ENCODE results near the gene RGPD5.
"Not testable (repeated sequence)": the region's sequence is repeated elsewhere in the genome, so short reads cannot be mapped to it uniquely, and the experiment has no call there.

The RGPD5 gene

GRCh38 chr2:109791530-109792279 lies 2.4 kb upstream of the RGPD5 start:
- H3K14ac ChIP-seq (ENCODE audit: low read length in 2 of 2); H2AK5ac ChIP-seq (ENCODE audit: low read length, severe bottlenecking): not testable (repeated sequence)
- no CpG with 5 or more reads among the region's 12 CpGs for WGBS

GRCh38 chr2:109792659-109793058 lies 1.4 kb upstream of the RGPD5 start:
- not testable (repeated sequence) for H2BK5ac ChIP-seq (ENCODE audit: low read depth, low read length, poor library complexity, severe bottlenecking); H3K4me1 ChIP-seq (ENCODE audit: control insufficient read depth, insufficient read depth, low read depth, low read length); H3K4me2 ChIP-seq (ENCODE audit: low read length, poor library complexity, severe bottlenecking); H2AK5ac ChIP-seq (ENCODE audit: low read length, severe bottlenecking); H3K23ac ChIP-seq (ENCODE audit: low read length in 2 of 2); H3K14ac ChIP-seq (ENCODE audit: low read length in 2 of 2); H4K91ac ChIP-seq (ENCODE audit: low read length); H2BK15ac ChIP-seq (ENCODE audit: low read depth, poor library complexity, severe bottlenecking); H4K8ac ChIP-seq (ENCODE audit: low read length); H2AFZ ChIP-seq (ENCODE audit: low read depth, low read length); H2BK12ac ChIP-seq (ENCODE audit: low read length in 2 of 2); H3K27me3 ChIP-seq (ENCODE audit: control insufficient read depth in 1 of 2, insufficient read depth in 1 of 2, low read length in 2 of 2); H3K79me1 ChIP-seq (replicated peaks; ENCODE audit: low read length, poor library complexity, severe bottlenecking); H3K27ac ChIP-seq (ENCODE audit: low read length, poor library complexity, severe bottlenecking); H3K9me3 ChIP-seq (ENCODE audit: control insufficient read depth, low read length); H3K18ac ChIP-seq (ENCODE audit: low read depth in 1 of 2, low read length in 2 of 2); H3K4me3 ChIP-seq (ENCODE audit: insufficient read depth in 1 of 2, low read depth in 1 of 2, low read length in 2 of 2); DNase-seq; H2BK120ac ChIP-seq (ENCODE audit: low read depth, low read length); H3K4ac ChIP-seq (ENCODE audit: low read depth in 1 of 2, low read length in 2 of 2); H3K36me3 ChIP-seq (ENCODE audit: control insufficient read depth in 1 of 2, insufficient read depth in 2 of 2, low read depth in 1 of 2, low read length in 2 of 2); H3K9ac ChIP-seq (ENCODE audit: low read length)
- no CpG with 5 or more reads among the region's 1 CpG for WGBS

More at GRCh38 chr2:109791530-109792279, 2.4 kb upstream of the RGPD5 start:
- H3K18ac ChIP-seq (ENCODE audit: low read depth in 1 of 2, low read length in 2 of 2); H3K4me1 ChIP-seq (ENCODE audit: control insufficient read depth, insufficient read depth, low read depth, low read length); H2BK15ac ChIP-seq (ENCODE audit: low read depth, poor library complexity, severe bottlenecking); H3K4me3 ChIP-seq (ENCODE audit: insufficient read depth in 1 of 2, low read depth in 1 of 2, low read length in 2 of 2); H4K8ac ChIP-seq (ENCODE audit: low read length); H2BK5ac ChIP-seq (ENCODE audit: low read depth, low read length, poor library complexity, severe bottlenecking); H4K91ac ChIP-seq (ENCODE audit: low read length); H3K27ac ChIP-seq (ENCODE audit: low read length, poor library complexity, severe bottlenecking); H3K4me2 ChIP-seq (ENCODE audit: low read length, poor library complexity, severe bottlenecking); H2BK12ac ChIP-seq (ENCODE audit: low read length in 2 of 2); H3K23ac ChIP-seq (ENCODE audit: low read length in 2 of 2); H3K9ac ChIP-seq (ENCODE audit: low read length); H3K36me3 ChIP-seq (ENCODE audit: control insufficient read depth in 1 of 2, insufficient read depth in 2 of 2, low read depth in 1 of 2, low read length in 2 of 2); H2AFZ ChIP-seq (ENCODE audit: low read depth, low read length); DNase-seq; H3K79me1 ChIP-seq (replicated peaks; ENCODE audit: low read length, poor library complexity, severe bottlenecking); H2BK120ac ChIP-seq (ENCODE audit: low read depth, low read length); H3K27me3 ChIP-seq (ENCODE audit: control insufficient read depth in 1 of 2, insufficient read depth in 1 of 2, low read length in 2 of 2); H3K9me3 ChIP-seq (ENCODE audit: control insufficient read depth, low read length); H3K4ac ChIP-seq (ENCODE audit: low read depth in 1 of 2, low read length in 2 of 2): not testable (repeated sequence)

- not testable (repeated sequence) for H3K14ac ChIP-seq (ENCODE audit: low read length in 2 of 2); H3K4me2 ChIP-seq (ENCODE audit: low read length, poor library complexity, severe bottlenecking); H3K9me3 ChIP-seq (ENCODE audit: control insufficient read depth, low read length); H3K36me3 ChIP-seq (ENCODE audit: control insufficient read depth in 1 of 2, insufficient read depth in 2 of 2, low read depth in 1 of 2, low read length in 2 of 2); H3K4me1 ChIP-seq (ENCODE audit: control insufficient read depth, insufficient read depth, low read depth, low read length); H3K27me3 ChIP-seq (ENCODE audit: control insufficient read depth in 1 of 2, insufficient read depth in 1 of 2, low read length in 2 of 2); H2BK12ac ChIP-seq (ENCODE audit: low read length in 2 of 2); H3K4ac ChIP-seq (ENCODE audit: low read depth in 1 of 2, low read length in 2 of 2); H3K23ac ChIP-seq (ENCODE audit: low read length in 2 of 2); H2BK15ac ChIP-seq (ENCODE audit: low read depth, poor library complexity, severe bottlenecking); H4K8ac ChIP-seq (ENCODE audit: low read length); H4K91ac ChIP-seq (ENCODE audit: low read length); H2AFZ ChIP-seq (ENCODE audit: low read depth, low read length); H3K9ac ChIP-seq (ENCODE audit: low read length); H3K4me3 ChIP-seq (ENCODE audit: insufficient read depth in 1 of 2, low read depth in 1 of 2, low read length in 2 of 2); DNase-seq; H2BK5ac ChIP-seq (ENCODE audit: low read depth, low read length, poor library complexity, severe bottlenecking); H2BK120ac ChIP-seq (ENCODE audit: low read depth, low read length); H3K18ac ChIP-seq (ENCODE audit: low read depth in 1 of 2, low read length in 2 of 2); H2AK5ac ChIP-seq (ENCODE audit: low read length, severe bottlenecking); H3K27ac ChIP-seq (ENCODE audit: low read length, poor library complexity, severe bottlenecking); H3K79me1 ChIP-seq (replicated peaks; ENCODE audit: low read length, poor library complexity, severe bottlenecking)
- WGBS: no CpG with 5 or more reads among the region's 8 CpGs
Measured at GRCh38 chr2:109871129-109871751, 77.1 kb downstream of the RGPD5 start.

- not testable (repeated sequence) for H2BK12ac ChIP-seq (ENCODE audit: low read length in 2 of 2); H2BK5ac ChIP-seq (ENCODE audit: low read depth, low read length, poor library complexity, severe bottlenecking); H4K91ac ChIP-seq (ENCODE audit: low read length); H4K8ac ChIP-seq (ENCODE audit: low read length); H3K36me3 ChIP-seq (ENCODE audit: control insufficient read depth in 1 of 2, insufficient read depth in 2 of 2, low read depth in 1 of 2, low read length in 2 of 2); H3K27ac ChIP-seq (ENCODE audit: low read length, poor library complexity, severe bottlenecking); H3K4me3 ChIP-seq (ENCODE audit: insufficient read depth in 1 of 2, low read depth in 1 of 2, low read length in 2 of 2); H2BK15ac ChIP-seq (ENCODE audit: low read depth, poor library complexity, severe bottlenecking); H2AK5ac ChIP-seq (ENCODE audit: low read length, severe bottlenecking); H3K4me1 ChIP-seq (ENCODE audit: control insufficient read depth, insufficient read depth, low read depth, low read length); H3K14ac ChIP-seq (ENCODE audit: low read length in 2 of 2); H3K4ac ChIP-seq (ENCODE audit: low read depth in 1 of 2, low read length in 2 of 2); H3K4me2 ChIP-seq (ENCODE audit: low read length, poor library complexity, severe bottlenecking); H2BK120ac ChIP-seq (ENCODE audit: low read depth, low read length); H3K9ac ChIP-seq (ENCODE audit: low read length); H3K18ac ChIP-seq (ENCODE audit: low read depth in 1 of 2, low read length in 2 of 2); H2AFZ ChIP-seq (ENCODE audit: low read depth, low read length); DNase-seq; H3K9me3 ChIP-seq (ENCODE audit: control insufficient read depth, low read length); H3K23ac ChIP-seq (ENCODE audit: low read length in 2 of 2); H3K79me1 ChIP-seq (replicated peaks; ENCODE audit: low read length, poor library complexity, severe bottlenecking); H3K27me3 ChIP-seq (ENCODE audit: control insufficient read depth in 1 of 2, insufficient read depth in 1 of 2, low read length in 2 of 2)
- no CpG with 5 or more reads among the region's 3 CpGs for WGBS
Measured at GRCh38 chr2:109876625-109877024, 82.5 kb downstream of the RGPD5 start.

Data from mesenchymal stem cell (in vitro differentiated cells and primary cell).